Stimulated activated CD4-positive, alpha-beta T cell treated with anti-CD3 and anti-CD28 coated beads, Interleukin-12 subunit alpha, Interleukin-12 subunit beta, amount 100 ng/mL, for 48 hours (primary cell): ENCODE measurements around the gene DNAJB2.
"Not testable (repeated sequence)": the region's sequence is repeated elsewhere in the genome, so short reads cannot be mapped to it uniquely, and the experiment has no call there.

Experiments used
- DNase-seq, 3 donors: peaks; one replicate each; pipeline ENCODE4 v3.0.0-alpha.2; 2020; ENCODE audit warnings: low read depth in 2 of 3, low spot score in 1 of 3

The DNAJB2 gene

DNA sequence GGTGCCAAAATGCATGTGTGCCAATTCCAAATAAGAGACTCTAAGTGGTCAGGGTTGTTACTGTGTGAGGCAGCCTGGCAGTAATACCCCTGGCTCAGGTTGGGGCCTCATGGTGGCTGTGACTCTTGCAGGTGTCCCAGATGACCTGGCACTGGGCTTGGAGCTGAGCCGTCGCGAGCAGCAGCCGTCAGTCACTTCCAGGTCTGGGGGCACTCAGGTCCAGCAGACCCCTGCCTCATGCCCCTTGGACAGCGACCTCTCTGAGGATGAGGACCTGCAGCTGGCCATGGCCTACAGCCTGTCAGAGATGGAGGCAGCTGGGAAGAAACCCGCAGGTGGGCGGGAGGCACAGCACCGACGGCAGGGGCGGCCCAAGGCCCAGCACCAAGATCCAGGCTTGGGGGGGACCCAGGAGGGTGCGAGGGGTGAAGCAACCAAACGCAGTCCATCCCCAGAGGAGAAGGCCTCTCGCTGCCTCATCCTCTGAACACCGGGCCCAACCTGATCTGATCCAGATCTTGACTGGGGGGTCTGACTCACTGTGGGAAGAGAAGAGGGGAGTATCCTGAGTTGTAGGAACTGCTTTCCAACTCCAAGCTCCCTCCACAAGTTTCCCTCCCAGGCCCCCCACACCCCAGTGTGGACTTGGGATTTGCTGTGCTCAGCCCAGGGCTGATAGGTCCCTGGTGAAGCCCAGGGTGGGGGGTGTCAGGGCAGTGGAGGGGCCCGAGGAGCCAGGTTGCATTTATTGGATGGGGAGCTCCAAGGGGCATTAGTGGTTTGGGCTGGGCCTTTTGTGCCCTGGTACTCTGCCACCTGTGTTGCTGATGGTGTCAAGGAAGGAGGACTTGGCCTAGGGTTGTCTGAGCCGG, 5.6 kb downstream of the DNAJB2 start:
- DNase-seq, result no peak

DNA sequence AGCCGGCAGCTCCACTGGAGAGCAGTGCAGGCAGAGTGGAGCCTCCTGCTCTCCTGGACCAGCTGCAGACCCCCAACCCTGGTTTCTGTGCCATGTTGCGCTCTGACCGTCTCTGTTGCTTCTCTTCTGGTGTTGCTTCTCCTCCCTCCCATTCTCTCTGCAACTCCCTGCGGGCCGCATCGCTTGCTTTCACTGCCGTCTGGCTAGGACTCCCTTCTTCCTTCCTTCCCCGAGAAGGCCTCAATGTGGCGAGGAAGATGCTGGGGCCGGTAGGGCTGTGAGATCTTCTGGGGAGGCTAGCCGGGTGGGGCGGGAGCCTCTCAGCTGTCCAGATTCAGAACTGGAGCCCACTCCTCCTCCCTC, 6.2 kb downstream of the DNAJB2 start:
- DNase-seq, result no peak

DNA sequence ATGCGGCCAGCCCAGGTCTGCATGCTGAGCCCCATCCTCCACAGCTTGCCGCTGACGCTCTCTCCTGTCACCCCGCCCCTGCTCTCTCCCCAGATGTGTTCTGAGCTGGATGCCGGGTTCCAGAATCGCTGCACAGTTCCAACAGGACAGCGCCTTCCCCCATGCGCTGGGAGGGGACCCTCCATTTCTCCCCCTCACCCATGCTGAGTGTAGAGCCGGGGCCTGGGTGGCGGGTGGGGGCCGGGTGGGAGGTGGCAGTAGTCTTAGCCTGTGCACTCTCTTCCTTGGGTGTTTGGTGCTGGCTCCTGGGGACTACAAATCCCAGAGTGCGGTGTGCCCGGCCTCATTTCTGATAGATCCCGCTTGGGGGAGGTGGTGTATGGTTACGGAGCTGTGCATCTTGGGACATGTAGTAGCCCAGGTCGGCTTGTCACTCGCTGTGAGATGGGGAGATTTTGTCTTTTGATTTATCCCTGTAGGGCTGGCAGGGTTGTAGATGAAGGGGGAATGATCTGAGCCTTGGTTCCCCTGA, 6.8 kb downstream of the DNAJB2 start:
- DNase-seq, result no peak

DNA sequence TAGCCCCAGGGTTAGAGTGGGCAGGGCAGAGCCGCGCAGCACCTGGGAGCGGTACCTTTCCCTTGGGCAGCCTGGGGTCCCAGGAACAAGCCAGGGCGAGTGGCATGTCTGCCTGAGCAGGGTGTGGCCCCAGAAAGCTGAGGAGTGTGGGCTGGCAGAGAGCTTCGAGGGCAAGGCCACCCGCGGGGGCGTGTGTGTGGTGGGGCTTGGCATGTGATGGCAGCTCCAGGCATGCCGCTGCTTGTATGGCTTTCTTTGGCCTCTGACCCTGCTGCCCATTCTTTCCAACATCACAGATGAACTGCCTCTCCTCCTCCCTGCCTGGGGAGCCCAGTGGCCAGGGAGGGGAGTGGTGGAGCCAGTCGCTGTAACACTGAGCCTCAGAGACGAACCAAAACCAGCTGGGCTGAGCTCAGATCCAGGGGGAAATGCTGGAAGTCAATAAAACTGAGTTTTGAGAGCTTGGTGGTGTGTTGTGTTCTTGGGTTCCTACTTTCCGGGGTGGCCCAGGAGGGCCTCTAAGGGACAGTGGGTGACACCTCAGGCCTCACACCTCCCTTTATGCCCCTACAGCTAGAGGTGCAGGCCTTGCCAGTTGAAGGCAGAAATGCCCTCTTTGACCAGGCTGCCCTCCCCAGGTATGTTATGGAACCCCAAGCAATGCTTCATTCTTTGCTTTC, 7.4 kb downstream of the DNAJB2 start:
- DNase-seq, result no peak

DNA sequence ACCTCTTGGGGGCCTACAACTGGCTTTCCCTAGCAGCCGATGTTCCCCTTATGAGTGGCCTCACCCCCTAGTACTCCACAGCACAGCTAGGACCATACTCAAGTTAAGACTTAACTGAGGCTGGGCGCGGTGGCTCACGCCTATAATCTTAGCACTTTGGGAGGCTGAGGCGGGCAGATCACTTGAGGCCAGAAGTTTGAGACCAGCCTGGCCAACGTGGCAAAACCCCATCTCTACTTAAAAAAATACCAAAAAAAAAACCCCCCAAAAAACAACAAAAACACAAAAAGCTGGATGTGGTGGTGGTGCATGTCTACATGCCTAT, 7.9 kb downstream of the DNAJB2 start:
- DNase-seq, result not testable (repeated sequence)

DNA sequence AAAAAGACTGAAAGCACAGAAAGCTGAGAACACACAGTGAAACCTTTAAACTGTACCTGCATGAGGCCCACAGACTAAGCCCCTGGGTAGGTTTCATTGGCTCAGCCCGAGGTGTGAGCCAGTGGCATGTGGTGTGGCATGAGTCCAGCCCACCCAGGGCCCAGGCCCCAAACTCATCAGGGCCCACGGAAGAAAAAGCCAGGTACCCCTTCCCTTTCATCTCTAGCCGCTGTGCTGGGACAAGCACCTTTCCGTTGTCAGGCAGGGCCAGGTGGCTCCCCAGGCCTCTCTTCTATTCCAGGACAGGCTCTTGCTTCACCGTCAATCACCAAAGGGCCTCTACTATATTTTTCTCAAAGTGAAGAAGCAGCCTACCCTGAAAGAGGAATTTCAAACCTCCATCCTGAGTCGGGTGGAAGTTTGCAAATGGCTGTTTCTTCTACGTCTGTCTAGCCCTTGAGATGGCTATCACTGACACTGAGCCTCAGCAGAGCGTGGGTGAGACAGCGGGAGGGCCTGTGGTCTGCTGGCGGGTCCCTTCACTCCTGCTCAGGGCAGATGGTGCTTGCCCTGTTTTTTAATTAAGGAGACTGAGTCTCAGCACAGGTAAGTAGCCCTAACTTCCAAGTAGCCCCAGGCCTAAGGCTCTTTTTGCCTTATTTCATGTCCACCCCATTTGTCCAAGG, 8.6 kb downstream of the DNAJB2 start:
- no peak for DNase-seq

DNA sequence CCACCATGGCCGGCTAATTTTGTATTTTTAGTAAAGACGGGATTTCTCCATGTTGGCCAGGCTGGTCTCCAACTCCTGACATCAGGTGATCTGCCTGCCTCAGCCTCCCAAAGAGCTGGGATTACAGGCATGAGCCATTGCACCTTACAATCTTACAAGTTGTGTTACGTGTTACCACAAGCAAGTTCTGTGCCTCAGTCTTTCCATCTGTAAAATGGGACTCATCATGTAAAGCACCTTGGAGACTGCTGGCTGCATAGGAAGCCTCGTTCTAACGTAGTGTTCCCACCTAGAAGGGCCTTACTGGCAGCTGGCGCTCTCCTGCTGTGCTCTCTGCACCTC, 10.0 kb downstream of the DNAJB2 start:
- DNase-seq, result no peak

DNA sequence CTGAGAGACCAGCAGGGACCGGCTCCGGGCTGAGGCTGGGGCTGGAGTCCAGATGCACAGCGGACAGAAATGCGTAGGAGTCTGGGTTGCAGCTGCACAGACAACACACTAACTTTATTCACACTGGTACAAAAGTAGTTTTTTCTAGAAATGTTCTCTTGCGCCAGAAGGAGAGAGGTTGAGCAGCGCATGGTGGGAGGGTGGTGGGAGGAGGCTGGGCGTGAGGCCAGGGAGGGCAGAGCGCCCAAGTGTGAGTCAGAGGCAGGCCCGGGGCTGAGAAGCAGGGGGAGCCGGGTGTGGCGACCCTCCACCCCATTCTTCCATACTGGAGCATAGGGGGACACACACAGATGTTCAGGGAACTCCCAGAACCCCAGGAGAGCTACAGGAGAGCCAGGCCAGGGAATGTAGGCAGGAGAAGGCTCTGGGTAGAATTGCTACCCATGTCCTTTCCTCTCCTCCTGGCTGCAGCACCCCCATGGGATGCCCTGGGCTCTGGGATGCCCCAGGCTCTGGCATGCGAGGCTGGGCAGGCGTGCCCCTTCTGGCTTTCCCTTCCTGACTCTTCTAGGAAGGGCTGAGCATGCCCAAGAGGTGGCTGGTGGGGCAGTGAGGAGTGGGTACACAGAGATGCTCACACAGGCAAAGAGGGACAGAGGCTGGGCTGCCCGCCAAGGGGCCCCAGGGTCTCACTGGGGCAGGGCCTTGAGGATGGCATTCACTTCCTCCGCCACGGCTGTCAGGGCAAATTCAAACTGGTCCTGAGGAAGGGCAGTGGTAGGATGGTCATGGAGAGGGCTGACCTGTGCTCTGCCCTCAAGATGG, 10.6 kb downstream of the DNAJB2 start:
- DNase-seq, result no peak

DNA sequence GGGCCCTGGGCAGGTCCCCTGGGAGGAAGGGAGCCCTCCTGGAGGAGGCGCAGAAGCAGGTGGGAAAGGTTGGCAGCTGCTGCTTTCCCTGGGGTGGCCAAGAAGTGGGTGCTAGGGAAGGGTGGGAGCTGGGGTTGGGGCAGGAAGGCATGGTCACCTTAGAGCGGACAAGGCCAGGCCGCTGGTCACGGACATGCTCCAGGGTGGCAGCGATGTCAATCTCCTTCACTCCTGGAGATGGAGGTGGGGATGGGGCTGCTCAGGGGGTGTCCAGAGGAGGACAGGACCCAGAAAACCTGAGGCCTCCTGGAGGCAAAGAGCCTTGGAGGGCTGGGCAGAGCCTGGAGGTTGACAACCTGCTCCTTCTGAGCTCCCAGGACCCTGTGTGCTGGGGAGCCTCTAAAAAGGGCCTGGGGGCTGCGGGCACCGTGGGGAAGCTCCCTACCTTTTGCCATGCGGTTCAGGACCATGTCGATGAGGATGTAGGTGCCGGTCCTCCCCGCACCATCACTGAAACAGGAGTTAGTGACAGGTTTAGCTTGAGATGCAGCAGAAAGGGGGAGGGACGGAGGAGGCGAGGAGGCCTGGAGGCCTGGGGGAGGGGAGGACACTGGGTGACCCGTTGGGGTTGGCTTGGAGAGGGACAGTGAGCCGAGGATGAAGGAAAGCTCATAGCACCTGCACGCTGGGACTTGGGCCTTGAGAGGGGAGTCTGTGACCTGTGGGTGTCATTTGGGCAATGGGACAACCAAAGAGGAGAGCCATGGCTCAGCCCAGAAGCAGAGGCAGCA, 11.4 kb downstream of the DNAJB2 start:
- no peak for DNase-seq

DNA sequence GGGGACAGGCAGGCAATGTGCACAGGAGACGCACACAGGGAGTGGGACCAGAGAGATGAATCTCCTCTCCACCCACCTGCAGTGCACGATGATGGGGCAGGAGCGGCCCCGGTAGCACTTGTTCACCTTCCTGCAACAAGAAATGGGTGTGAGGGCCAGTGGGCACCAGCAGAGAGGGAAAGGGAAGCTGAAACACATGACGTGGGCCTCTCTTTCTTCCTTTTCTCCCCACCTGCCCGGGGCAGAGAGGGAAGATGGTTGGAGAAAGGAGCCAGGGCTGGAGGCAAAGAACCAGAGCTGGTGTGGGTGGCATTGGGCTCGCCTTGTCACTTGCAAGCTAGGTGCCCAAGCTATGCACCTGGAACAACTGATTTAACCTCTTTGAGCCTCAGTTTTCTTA, 12.2 kb downstream of the DNAJB2 start:
- no peak for DNase-seq

DNA sequence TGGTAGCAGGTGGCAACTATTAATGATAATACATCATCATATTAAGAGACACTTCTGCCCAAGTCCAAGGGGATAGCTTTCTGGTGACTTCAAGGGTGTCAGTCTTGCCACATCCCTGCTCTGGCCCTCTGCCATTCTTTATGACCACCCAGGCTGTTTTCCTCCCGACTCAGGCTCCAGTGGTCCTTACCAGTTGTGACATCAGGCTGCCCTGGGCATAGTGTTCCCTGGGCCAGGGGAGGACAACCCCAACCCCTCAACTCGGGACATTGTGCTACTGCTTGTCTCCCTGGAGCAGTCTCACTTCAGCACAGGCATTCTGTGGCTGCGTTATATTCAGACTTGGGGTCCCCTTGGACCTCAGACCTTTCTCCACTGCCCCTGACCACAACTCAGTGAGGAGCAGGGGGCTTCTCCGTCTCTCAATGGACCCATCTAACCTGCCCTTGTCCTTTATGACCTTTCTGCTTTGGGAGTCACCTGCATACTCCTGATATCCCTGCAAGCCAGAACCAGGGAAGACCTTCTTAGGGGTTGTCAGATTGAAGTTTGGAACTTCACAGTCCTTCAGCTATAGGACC, 12.8 kb downstream of the DNAJB2 start:
- no peak for DNase-seq

DNA sequence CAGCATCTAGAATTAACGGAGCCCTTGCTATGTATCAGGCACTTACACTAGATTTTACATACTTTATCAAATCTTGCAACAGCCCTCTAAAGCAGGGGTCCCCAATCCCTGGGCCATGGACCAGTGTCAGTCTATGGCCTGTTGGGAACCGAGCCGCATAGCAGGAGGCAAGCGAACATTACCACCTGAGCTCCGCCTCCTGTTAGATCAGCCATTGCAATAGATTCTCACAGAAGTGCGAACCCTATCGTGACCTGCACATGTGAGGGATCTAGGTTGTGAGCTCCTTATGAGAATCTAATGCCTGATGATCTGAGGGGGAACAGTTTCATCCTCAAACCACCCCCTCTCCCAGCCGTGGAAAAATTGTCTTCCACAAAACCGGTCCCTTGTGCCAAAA, 13.4 kb downstream of the DNAJB2 start:
- DNase-seq, result no peak

DNA sequence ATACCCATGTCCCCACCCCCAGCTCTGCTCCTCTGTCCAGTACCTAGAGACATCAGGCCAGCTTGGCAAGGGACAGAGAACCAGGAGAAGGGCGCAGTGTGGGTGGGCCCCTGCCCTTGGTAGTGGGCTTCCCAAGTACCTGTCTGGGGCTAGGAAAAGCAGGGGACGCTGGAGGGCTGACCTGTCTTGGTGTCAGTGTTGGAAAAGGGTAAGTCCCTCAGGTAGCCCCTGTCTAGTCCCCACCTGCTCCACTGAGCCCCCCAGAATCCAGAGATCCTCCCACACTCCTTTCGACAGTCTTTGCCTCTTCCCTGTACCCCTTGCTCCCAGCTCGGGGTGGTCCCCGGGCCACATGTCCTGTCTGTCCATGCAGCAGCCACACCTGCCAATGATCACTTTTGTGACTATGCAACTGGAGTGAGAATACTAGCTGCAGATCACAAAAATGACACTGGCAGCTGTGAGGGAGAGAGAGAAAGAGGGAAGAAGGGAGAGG, 14.6 kb downstream of the DNAJB2 start:
- no peak for DNase-seq

DNA sequence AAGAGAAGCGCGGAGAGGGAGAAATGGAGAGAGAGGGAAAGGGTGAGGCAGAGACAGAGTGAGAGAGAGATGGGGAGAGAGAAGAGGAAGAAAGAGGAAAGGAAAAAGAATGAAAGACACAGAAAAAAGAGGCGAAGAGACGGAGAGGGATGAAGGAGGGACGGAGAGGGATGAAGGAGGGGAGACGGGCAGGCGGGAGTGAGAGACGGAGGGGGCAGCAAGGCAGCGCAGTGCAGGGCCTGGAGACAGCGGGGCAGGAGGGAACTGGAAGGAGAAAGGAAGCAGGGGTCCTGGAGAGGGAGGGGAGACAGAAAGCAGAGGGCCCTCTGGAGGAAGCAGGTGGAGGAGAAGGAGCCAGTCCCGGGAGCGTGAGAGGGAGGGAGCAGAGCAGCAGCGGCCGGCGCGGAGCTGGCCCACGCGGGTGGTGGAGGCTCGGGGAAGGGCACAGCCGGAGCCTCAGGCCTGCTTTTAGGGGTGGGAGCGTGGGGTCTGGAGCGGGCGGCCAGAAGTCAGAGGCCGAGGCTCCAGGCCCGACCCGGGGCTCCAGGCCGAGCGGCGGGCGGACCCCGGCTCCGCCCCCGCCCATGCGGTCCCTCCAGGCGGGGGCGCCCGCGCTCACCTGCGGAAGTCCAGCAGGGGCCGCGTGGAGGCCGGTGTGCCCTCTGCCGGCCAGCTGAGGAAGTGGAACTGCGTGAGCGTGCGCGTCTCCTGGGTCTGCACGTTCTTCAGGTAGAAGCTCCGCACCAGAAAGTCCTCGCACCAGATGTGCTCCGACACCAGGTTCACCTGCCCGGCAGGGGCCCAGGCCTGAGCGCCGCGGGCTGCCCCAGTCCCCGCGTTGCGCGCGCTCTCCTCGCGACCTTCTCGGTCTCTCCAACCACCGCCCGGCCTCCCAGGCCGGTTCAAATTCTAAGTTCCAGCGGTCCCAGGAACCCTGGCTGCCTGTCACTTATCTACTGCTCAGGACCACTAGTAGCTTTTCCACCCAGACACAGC, 15.5 kb downstream of the DNAJB2 start:
- peak; percentile 80 to 86 (median 84) for DNase-seq

DNA sequence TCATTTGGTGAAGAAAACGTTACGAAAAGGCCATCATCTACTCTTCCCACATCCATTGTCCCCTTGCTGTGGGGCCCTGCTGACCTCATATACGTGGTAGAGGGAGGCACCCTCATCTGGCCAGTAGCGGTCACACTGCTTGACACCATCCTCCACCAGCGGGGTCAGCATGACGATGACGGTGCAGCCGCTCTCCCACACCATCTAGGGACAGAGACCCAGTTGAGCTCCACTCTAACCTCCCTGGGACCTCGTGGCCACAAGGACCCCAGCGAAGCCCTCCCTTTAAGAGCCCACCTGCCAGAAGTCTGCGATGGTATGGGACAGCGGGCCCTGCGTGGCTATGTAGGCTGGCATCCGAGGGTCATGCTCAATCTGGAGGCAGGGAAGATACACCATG, 17.0 kb downstream of the DNAJB2 start:
- no peak for DNase-seq

DNA sequence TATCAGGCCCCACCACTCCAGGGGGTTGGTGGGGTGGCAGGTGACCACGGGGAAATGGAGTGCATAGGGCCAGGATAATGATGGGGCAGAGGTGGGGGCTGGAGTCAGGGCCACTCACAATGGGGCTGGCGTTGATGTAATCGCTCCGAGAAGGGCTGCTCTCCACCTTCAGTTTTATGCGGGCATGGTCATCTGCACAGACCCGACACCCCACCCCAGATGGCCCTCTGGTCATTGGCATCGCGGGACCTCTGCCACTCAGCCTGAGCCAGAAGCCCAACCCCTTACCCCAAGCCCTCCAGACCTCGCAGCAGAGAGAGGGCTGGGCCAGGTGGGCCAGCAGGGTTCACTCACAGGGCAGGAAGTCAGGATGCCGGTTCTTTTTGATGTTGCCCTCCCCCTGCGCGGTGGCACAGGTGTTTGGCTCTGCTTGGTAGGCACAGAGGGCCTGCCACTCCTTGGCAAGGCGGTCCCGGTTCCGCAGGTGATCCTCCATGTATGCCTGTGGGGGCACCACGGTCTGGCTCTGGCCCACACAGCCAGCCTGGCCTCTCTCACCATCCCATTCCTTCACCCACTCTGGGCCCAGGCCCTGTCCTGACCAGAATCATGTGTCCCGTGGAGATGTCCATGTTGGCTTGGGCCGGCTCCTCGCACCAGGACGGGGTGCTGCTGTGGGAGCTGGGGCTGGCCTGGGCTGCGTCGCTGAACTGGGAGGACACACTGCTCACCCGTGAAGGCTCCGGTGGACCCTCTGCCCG, 17.6 kb downstream of the DNAJB2 start:
- DNase-seq, result no peak

DNA sequence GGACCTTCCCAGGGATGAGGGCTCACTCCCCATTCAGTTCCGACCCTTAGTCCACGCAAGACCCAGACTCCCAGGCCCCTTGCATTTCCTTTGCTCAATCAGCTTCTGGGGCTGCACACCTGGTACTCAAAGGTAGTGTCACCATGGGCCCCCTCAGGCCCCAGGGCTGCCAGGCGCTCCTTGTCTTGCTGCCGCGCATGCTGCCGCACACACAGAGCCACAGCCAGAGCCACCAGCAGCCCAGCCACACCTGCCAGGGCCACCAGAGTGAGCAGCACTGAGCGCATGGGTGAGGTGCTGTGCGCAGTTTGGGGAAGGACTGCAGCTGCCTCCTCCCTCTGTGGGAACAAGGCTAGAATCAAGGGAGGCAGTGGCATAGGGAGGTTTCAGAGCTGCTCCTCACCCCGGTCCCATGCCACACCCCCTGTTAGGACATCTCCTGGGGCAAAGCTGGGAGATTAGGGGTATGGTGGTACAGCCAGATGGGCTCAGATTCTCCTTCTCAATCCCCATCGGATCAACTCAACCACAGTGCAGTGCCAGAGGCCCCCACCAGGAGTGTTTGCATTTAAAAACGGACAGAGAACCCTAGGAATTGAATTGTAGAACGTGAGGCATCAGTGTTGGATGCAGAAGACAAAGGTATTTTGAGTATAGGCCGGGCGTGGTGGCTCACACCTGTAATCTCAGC, 18.7 kb downstream of the DNAJB2 start:
- no peak for DNase-seq
